GM21576 (cell line): Measurements from ENCODE around the gene MYOF.

Experiments
- ATAC-seq: cut with Tn5 transposase; IDR thresholded peaks from one replicate; pipeline ENCODE4 v1.9.1; 2021; ENCODE audit warnings: mild to moderate bottlenecking, moderate library complexity; ENCODE audit not compliant: unreplicated experiment

MYOF gene, protein sequence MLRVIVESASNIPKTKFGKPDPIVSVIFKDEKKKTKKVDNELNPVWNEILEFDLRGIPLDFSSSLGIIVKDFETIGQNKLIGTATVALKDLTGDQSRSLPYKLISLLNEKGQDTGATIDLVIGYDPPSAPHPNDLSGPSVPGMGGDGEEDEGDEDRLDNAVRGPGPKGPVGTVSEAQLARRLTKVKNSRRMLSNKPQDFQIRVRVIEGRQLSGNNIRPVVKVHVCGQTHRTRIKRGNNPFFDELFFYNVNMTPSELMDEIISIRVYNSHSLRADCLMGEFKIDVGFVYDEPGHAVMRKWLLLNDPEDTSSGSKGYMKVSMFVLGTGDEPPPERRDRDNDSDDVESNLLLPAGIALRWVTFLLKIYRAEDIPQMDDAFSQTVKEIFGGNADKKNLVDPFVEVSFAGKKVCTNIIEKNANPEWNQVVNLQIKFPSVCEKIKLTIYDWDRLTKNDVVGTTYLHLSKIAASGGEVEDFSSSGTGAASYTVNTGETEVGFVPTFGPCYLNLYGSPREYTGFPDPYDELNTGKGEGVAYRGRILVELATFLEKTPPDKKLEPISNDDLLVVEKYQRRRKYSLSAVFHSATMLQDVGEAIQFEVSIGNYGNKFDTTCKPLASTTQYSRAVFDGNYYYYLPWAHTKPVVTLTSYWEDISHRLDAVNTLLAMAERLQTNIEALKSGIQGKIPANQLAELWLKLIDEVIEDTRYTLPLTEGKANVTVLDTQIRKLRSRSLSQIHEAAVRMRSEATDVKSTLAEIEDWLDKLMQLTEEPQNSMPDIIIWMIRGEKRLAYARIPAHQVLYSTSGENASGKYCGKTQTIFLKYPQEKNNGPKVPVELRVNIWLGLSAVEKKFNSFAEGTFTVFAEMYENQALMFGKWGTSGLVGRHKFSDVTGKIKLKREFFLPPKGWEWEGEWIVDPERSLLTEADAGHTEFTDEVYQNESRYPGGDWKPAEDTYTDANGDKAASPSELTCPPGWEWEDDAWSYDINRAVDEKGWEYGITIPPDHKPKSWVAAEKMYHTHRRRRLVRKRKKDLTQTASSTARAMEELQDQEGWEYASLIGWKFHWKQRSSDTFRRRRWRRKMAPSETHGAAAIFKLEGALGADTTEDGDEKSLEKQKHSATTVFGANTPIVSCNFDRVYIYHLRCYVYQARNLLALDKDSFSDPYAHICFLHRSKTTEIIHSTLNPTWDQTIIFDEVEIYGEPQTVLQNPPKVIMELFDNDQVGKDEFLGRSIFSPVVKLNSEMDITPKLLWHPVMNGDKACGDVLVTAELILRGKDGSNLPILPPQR (N-terminal part only)

DNA sequence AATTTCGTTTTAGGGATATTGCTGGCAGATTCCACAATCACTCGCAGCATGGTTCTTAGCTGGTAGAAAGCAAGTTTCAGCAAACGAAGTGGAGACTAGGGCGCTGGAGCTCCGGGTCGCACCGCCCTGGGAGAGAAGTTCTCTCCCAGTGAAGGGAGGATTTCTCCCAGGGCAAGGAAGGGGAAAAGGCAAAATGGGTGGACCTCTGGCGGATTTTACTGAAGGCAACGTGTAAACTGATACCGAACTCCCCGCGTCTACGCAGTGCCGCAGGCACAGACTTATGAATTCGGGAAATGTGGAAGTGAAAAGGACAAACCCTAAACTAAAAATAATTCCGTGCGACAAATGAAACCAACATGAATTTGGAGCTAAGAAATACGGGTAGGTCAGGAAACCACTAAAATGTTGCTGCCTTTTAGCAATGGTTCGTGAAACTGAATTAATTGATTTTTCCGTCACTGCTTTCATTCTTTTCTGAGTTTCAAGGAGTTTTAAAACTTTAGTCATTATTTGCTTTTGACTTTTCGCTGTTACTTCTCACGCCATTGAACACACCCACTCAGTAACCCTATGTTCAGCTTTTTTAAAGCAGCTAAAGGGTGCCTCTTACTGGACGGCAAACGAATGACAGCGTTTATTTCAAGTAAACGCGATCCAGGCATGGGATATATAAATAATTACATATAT, at the start of gene MYOF:
Gene MYOF, minus strand, starts transcription at position 190 of the 690 bp plus-strand sequence. Its CDS starts 140 bp downstream, at position 50.
- ATAC-seq: peak; percentile 79

DNA sequence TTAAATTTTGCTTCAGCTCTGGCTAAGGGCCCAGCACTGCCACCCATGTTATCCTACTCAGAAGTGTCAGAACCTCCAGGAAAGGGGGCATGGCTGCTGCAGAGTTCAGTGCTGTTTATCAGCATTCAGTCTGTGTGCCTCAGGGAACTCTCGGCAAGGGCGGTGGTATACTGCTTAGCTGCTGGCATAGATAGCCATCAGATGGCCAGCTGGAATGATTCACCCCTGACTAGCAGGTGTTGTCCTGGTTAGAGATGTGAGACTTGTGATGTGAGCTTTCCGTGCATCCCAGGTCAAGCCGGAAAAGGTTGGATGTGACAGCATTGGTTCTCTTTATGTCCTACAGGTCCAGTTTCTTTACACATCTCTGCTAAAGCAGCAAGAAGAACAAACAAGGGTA, 36.4 kb upstream of the MYOF start:
- ATAC-seq: no peak

DNA sequence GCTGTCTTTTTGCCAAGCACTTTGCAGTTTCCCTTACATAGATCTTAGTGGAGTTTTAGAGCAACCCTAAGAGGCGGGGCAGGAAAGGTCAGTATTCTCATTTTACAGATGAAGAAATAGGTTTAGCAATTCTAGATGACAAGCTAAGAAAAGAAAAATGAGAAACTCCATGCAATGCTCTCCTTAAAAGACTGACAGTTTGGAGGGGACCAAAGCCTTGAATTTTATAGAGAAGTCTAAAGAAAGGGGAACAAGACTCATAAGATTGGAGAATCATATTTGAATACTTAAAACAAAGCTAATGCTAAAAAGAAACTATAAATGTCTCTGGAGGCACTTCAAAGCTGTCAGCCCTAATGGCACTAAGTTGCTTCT, 33.9 kb upstream of the MYOF start:
- ATAC-seq: no peak

DNA sequence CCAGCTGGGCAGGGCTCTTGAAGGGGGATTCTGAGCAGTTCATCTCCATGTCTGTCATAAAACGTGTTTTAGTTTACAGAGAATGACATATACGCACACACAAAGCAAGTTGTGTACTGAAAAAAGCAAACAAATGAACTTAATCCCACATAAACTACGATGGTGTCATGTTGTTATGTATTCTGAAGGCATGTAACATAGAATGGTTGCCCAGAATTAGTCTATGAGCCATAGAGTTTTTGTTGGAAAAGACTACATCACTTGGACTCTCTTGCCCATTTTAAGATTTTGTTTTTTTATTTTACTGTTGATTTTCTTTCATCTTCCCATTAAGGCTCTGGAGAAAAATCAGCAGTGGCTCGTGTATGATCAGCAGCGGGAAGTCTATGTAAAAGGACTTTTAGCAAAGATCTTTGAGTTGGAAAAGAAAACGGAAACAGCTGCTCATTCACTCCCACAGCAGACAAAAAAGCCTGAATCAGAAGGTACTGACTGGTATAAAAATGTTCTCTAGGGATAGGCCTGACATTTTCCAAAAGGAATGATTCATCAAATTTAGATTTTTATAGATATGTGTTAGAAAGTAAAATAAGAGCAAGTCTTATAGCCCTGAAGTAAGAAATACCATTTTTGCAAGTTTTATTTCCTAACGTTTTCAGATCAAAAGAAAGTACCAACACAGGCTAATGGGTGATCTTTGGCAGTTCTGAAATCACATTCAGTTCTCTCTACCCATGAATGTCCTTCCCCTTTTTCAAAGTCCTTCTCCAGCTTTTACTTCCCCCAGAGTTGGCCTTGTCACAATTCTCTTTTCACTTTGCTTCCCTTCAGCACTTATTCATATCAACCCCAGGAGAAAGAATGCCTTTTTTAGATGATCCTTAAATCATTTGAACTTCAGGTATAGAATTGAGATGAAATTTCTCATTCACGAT, 33.2 kb upstream of the MYOF start:
- no peak for ATAC-seq

GRCh38 chr10:93514521-93514920, 32.4 kb upstream of the MYOF start:
- ATAC-seq: no peak

GRCh38 chr10:93513091-93513490, 31.0 kb upstream of the MYOF start:
- ATAC-seq: no peak

DNA sequence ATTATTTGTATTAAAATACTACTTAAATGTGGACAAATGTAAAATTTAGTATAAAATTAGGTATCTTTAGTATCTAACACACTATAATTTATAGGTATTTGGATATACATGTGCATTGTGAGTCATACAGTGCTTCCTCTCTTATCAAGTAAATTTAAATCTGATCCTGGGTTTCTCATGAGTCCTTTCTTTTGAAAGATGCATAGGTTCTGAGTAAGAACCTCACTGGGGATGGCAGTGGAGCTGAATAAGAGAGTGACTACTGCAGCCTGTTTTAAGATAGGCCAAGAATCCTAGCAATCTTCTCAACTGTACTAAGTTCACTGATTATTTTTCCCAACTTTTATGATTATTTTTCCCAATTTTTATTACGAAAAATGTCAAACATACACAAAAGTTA, 30.4 kb upstream of the MYOF start:
- ATAC-seq: no peak

- no peak for ATAC-seq
Observed at GRCh38 chr10:93509816-93510215, 27.7 kb upstream of the MYOF start.

GRCh38 chr10:93505075-93505474, 22.9 kb upstream of the MYOF start:
- no peak for ATAC-seq

- ATAC-seq: peak; percentile 75
Observed at GRCh38 chr10:93503075-93503474, 20.9 kb upstream of the MYOF start.

DNA sequence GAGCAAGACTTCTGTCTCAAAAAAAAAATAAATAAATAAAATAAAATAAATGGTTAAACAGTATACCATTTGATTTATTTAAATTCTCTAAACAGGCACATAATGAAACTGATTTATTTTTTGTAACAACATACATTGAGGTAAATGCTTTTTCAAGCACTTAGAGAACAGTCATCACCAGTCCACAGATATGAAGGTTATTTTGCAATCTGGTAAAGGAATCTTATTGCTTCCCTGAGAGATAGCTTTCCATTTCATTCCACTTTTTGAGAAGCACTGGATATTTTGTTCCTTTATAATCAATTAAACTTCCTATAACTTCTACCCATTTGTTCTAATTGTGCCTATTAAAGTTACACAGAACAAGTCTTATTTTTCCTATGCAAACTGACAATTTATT, 19.5 kb upstream of the MYOF start:
- ATAC-seq: no peak

DNA sequence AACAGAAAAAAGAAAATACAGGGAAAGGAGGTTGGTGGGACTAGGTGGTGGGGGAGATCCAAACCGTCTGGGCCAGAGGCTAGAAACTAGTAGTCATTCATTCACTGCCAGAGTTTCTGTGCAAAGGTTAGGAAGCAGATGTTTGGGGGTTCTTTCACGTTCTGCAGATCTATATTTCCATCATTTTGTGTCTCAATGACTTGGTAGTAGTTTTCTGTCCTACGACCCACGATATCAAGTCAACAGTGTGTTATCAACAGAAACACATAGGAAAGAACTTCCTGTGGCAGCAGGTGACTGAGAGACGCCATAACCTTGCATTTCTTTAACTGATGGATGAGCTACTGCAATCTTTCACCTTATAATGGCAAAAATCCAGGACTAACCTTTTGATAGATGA, 16.0 kb upstream of the MYOF start:
- ATAC-seq: no peak

GRCh38 chr10:93496322-93497041, 14.3 kb upstream of the MYOF start, which contains the start of gene CEP55:
Gene CEP55, plus strand, starts transcription at chr10:93496612. Its CDS starts 3,440 bp downstream, at chr10:93500052.
- peak; percentile 97 for ATAC-seq

DNA sequence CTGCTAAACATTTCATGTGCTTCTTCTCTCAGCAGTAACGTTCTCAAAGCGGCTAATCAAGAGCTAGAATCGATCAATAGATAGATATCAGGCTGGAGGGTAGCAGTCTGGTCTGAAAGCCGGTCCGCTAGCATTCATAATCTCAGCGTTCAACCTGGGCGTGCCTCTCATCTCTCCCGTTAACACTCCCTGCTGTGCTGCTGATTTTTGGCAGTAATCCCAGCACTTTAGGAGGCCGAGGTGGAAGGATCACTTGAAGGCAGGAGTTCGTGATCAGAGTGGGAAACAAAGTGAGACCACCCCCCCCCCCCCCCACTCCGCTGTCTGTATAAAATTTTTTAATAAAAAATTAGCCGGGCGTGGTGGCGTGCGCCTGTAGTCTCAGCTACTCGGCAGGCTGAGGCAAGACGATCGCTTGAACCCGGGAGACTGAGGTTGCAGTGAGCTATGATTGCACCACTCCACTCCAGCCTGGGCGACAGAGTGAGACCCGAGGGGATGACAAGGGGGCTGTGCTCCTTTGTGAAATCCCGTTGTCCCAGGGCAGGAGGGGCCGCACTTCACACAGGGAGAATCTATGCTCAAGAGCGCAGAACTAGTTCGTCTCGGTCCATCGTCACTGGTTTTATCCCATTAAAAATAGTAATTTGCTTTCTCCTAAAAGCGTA, 13.7 kb upstream of the MYOF start:
- ATAC-seq: peak; percentile 20

- no peak for ATAC-seq
Observed at GRCh38 chr10:93494494-93494893, 12.4 kb upstream of the MYOF start.

- no peak for ATAC-seq
Observed at GRCh38 chr10:93493162-93493561, 11.0 kb upstream of the MYOF start.

- no peak for ATAC-seq
Observed at GRCh38 chr10:93491602-93492121, 9.5 kb upstream of the MYOF start.

DNA sequence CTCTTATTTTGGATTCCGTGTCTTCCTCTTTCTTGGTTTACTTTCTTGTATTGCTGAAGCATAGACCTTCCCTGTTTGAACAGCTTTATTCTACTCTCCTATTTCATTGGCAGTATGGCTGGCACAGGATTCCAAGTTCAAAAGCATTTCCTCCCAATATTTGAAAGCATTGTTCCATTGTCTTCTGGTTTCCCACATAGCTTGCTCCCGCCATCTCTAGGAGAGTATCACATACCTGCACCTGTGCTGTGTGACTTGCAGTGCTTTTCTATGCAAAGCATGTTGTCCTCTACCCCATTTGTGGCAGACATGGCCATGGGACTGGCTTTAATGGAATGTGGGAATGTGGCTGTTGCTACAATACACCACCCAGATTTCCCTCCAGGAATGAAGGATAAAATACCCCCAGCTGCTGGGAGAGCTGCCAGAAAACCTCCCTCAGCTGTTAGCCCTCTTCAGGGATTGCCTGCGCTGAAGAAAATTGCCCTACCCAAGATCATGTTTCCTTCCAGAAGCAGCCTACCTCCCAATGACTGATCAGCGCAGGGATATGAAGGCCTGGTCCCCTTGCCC, 6.9 kb upstream of the MYOF start:
- no peak for ATAC-seq
